Gastrocnemius medialis (tissue), 4 donors: ENCODE results near the gene CPEB3.

Source experiments
- POLR2A ChIP-seq, 2 donors: fragments of 450-650 bp; IDR thresholded peaks; one replicate each; pipeline ENCODE4 v1.6.1; 2017; ENCODE audit warnings: antibody characterized with exemption in 2 of 2, mild to moderate bottlenecking in 2 of 2, moderate library complexity in 2 of 2
- TF ChIP-seq, protein P1 (sequence below), 5 experiments: fragments of 450-650 bp in 3 of 5; fragments of 200-600 bp in 2 of 5; sonication (generic) in 2 of 5; IDR thresholded peaks in 4 of 5; conservative IDR thresholded peaks in 1 of 5; 1 replicate in 4 of 5; 2 replicates in 1 of 5; pipeline ENCODE4 v1.5.1; 2016 to 2019; ENCODE audit warnings: antibody characterized with exemption in 5 of 5, mild to moderate bottlenecking in 3 of 5, moderate library complexity in 3 of 5

- TF ChIP-seq POLR2A (IDR thresholded peaks at IDR 0.05), result no peak
- TF ChIP-seq, protein P1, sequence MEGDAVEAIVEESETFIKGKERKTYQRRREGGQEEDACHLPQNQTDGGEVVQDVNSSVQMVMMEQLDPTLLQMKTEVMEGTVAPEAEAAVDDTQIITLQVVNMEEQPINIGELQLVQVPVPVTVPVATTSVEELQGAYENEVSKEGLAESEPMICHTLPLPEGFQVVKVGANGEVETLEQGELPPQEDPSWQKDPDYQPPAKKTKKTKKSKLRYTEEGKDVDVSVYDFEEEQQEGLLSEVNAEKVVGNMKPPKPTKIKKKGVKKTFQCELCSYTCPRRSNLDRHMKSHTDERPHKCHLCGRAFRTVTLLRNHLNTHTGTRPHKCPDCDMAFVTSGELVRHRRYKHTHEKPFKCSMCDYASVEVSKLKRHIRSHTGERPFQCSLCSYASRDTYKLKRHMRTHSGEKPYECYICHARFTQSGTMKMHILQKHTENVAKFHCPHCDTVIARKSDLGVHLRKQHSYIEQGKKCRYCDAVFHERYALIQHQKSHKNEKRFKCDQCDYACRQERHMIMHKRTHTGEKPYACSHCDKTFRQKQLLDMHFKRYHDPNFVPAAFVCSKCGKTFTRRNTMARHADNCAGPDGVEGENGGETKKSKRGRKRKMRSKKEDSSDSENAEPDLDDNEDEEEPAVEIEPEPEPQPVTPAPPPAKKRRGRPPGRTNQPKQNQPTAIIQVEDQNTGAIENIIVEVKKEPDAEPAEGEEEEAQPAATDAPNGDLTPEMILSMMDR (IDR thresholded peaks at IDR 0.05 in 4 of 5, conservative IDR thresholded peaks at IDR 0.05 in 1 of 5), result no peak
These were observed 179.4 kb downstream of the CPEB3 start for GRCh38 chr10:92111336-92111939.
